ENCODE data around the gene RAD51B.

RAD51B gene

GRCh38 chr14:68571114-68571591 lies 751.6 kb downstream of the RAD51B start:
- H3K4me2 ChIP-seq (ENCODE audit: low read length) = no peak overlapping the region
- no peaks in the 10 kb centered on the region for H3K9me3 ChIP-seq (ENCODE audit: control insufficient read depth, low read length)
- no peak overlapping the region for H2AFZ ChIP-seq
- no peak overlapping the region for H3K4me3 ChIP-seq (ENCODE audit: low read depth, low read length)
- TF ChIP-seq CTCF (IDR thresholded peaks at IDR 0.05) = no peak
- H3K36me3 ChIP-seq (ENCODE audit: control insufficient read depth, insufficient read depth, low read length) = no peaks in the 10 kb centered on the region
- no peak overlapping the region for H3K9ac ChIP-seq
- no peaks in the 10 kb centered on the region for H3K4me1 ChIP-seq
- no peak overlapping the region for H3K27ac ChIP-seq
- no peaks in the 10 kb centered on the region for H3K79me2 ChIP-seq
- no peaks in the 10 kb centered on the region for H3K27me3 ChIP-seq (ENCODE audit: control insufficient read depth, insufficient read depth, low read length)

- Histone ChIP-seq H3K27ac (no peak overlapping the region), H3K4me3 (ENCODE audit: low read depth, low read length) (no peak overlapping the region), H3K79me2 (no peaks in the 10 kb centered on the region), H3K36me3 (ENCODE audit: control insufficient read depth, insufficient read depth, low read length) (no peaks in the 10 kb centered on the region), H3K27me3 (ENCODE audit: control insufficient read depth, insufficient read depth, low read length) (no peaks in the 10 kb centered on the region), H3K9ac (no peak overlapping the region), H3K4me1 (no peaks in the 10 kb centered on the region), H3K4me2 (ENCODE audit: low read length) (no peak overlapping the region), H2AFZ (no peak overlapping the region), H3K9me3 (ENCODE audit: control insufficient read depth, low read length) (no peaks in the 10 kb centered on the region)
- no peak for TF ChIP-seq CTCF (IDR thresholded peaks at IDR 0.05)
Observed at GRCh38 chr14:68571928-68572525, 752.4 kb downstream of the RAD51B start.

- no peaks in the 10 kb centered on the region for H3K4me1 ChIP-seq
- no peak overlapping the region for H3K4me3 ChIP-seq (ENCODE audit: low read depth, low read length)
- H2AFZ ChIP-seq = no peak overlapping the region
- no peak overlapping the region for H3K27ac ChIP-seq
- no peak overlapping the region for H3K9ac ChIP-seq
- H3K9me3 ChIP-seq (ENCODE audit: control insufficient read depth, low read length) = no peaks in the 10 kb centered on the region
- no peak overlapping the region for H3K4me2 ChIP-seq (ENCODE audit: low read length)
- TF ChIP-seq CTCF (IDR thresholded peaks at IDR 0.05) = no peak
- no peaks in the 10 kb centered on the region for H3K27me3 ChIP-seq (ENCODE audit: control insufficient read depth, insufficient read depth, low read length)
- H3K36me3 ChIP-seq (ENCODE audit: control insufficient read depth, insufficient read depth, low read length) = no peaks in the 10 kb centered on the region
- no peaks in the 10 kb centered on the region for H3K79me2 ChIP-seq
Observed at GRCh38 chr14:68573126-68573525, 753.5 kb downstream of the RAD51B start.

- Histone ChIP-seq H2AFZ (no peak overlapping the region), H3K9ac (no peak overlapping the region), H3K9me3 (ENCODE audit: control insufficient read depth, low read length) (no peaks in the 10 kb centered on the region), H3K4me2 (ENCODE audit: low read length) (no peak overlapping the region), H3K36me3 (ENCODE audit: control insufficient read depth, insufficient read depth, low read length) (no peaks in the 10 kb centered on the region), H3K79me2 (no peaks in the 10 kb centered on the region), H3K27ac (no peak overlapping the region), H3K4me1 (no peaks in the 10 kb centered on the region), H3K4me3 (ENCODE audit: low read depth, low read length) (no peak overlapping the region), H3K27me3 (ENCODE audit: control insufficient read depth, insufficient read depth, low read length) (no peaks in the 10 kb centered on the region)
- TF ChIP-seq CTCF (IDR thresholded peaks at IDR 0.05) = no peak
Observed at GRCh38 chr14:68573722-68574121, 754.1 kb downstream of the RAD51B start.

GRCh38 chr14:68574461-68574860 lies 754.9 kb downstream of the RAD51B start:
- no peaks in the 10 kb centered on the region for H3K79me2 ChIP-seq
- no peaks in the 10 kb centered on the region for H3K36me3 ChIP-seq (ENCODE audit: control insufficient read depth, insufficient read depth, low read length)
- no peak for TF ChIP-seq CTCF (IDR thresholded peaks at IDR 0.05)
- H2AFZ ChIP-seq = no peak overlapping the region
- no peak overlapping the region for H3K9ac ChIP-seq
- no peak overlapping the region for H3K4me3 ChIP-seq (ENCODE audit: low read depth, low read length)
- H3K4me1 ChIP-seq = no peaks in the 10 kb centered on the region
- H3K9me3 ChIP-seq (ENCODE audit: control insufficient read depth, low read length) = no peaks in the 10 kb centered on the region
- H3K27ac ChIP-seq = no peak overlapping the region
- no peaks in the 10 kb centered on the region for H3K27me3 ChIP-seq (ENCODE audit: control insufficient read depth, insufficient read depth, low read length)
- H3K4me2 ChIP-seq (ENCODE audit: low read length) = no peak overlapping the region

All from parathyroid adenoma (tissue), 2 donors.